ENCODE measurements around the gene GDNF. TPM values are rescaled to one million over a fixed set of nuclear protein-coding genes. Genes with fewer than 3 reads are reported as not detected.

GDNF gene
- total and polyA plus RNA-seq, 2 donors (not counting 1 experiment from before 2014, with no cell fraction given): 0.32 to 0.83 TPM

- TF ChIP-seq CTCF (conservative IDR thresholded peaks at IDR 0.05 in 1 of 2, IDR thresholded peaks at IDR 0.05 in 1 of 2; ENCODE audit: low read depth in 1 of 2, low read length in 2 of 2): no peak
- no peak for TF ChIP-seq EZH2 (IDR thresholded peaks at IDR 0.05; ENCODE audit: low read length, missing control alignments)
- no peaks in the 10 kb centered on the region for H3K36me3 ChIP-seq (ENCODE audit: control insufficient read depth, insufficient read depth, low read length)
- H3K4me2 ChIP-seq (ENCODE audit: extremely low read depth, insufficient read depth, low read length): no peak overlapping the region
- H3K79me2 ChIP-seq (ENCODE audit: control insufficient read depth, insufficient read depth, low read length): no peaks in the 10 kb centered on the region
- no peaks in the 10 kb centered on the region for H4K20me1 ChIP-seq (ENCODE audit: control insufficient read depth, extremely low read depth, insufficient read depth, low read length)
- H2AFZ ChIP-seq (ENCODE audit: low read length): no peak overlapping the region
- H3K27ac ChIP-seq (ENCODE audit: insufficient read depth, low read length): no peak overlapping the region
- H3K9me3 ChIP-seq (ENCODE audit: control insufficient read depth, insufficient read depth, low read depth, low read length): no peaks in the 10 kb centered on the region
- no peaks in the 10 kb centered on the region for H3K27me3 ChIP-seq (ENCODE audit: control insufficient read depth, insufficient read depth, low read length)
- no peak overlapping the region for H3K4me3 ChIP-seq (replicated peaks in 1 of 4; ENCODE audit: control extremely low read depth in 1 of 4, insufficient read depth in 1 of 4, low read depth in 3 of 4, low read length in 4 of 4)
- DNase-seq (ENCODE audit: low read depth in 2 of 2): peak in 1 of 2 donors; percentile 44
- no peak overlapping the region for H3K9ac ChIP-seq (ENCODE audit: insufficient read depth, low read length)
- H3K4me1 ChIP-seq (ENCODE audit: control insufficient read depth, extremely low read depth, insufficient read depth, low read length): peaks cover 22% of the 10 kb centered on the region
These were observed 66.0 kb downstream of the GDNF start for GRCh38 chr5:37773809-37774208.

GRCh38 chr5:37772255-37772654 lies 67.6 kb downstream of the GDNF start:
- H3K9ac ChIP-seq (ENCODE audit: insufficient read depth, low read length): no peak overlapping the region
- H3K27ac ChIP-seq (ENCODE audit: insufficient read depth, low read length): peak overlapping the region; percentile 77
- H2AFZ ChIP-seq (ENCODE audit: low read length): no peak overlapping the region
- H3K9me3 ChIP-seq (ENCODE audit: control insufficient read depth, insufficient read depth, low read depth, low read length): no peaks in the 10 kb centered on the region
- no peak for DNase-seq (ENCODE audit: low read depth in 2 of 2)
- H3K36me3 ChIP-seq (ENCODE audit: control insufficient read depth, insufficient read depth, low read length): no peaks in the 10 kb centered on the region
- H3K4me3 ChIP-seq (replicated peaks in 1 of 4; ENCODE audit: control extremely low read depth in 1 of 4, insufficient read depth in 1 of 4, low read depth in 3 of 4, low read length in 4 of 4): no peak overlapping the region
- TF ChIP-seq EZH2 (IDR thresholded peaks at IDR 0.05; ENCODE audit: low read length, missing control alignments) (no peak), CTCF (conservative IDR thresholded peaks at IDR 0.05 in 1 of 2, IDR thresholded peaks at IDR 0.05 in 1 of 2; ENCODE audit: low read depth in 1 of 2, low read length in 2 of 2) (no peak)
- H4K20me1 ChIP-seq (ENCODE audit: control insufficient read depth, extremely low read depth, insufficient read depth, low read length): no peaks in the 10 kb centered on the region
- peak overlapping the region; percentile 75 for H3K4me2 ChIP-seq (ENCODE audit: extremely low read depth, insufficient read depth, low read length)
- H3K27me3 ChIP-seq (ENCODE audit: control insufficient read depth, insufficient read depth, low read length): no peaks in the 10 kb centered on the region
- H3K4me1 ChIP-seq (ENCODE audit: control insufficient read depth, extremely low read depth, insufficient read depth, low read length): peaks cover 22% of the 10 kb centered on the region
- H3K79me2 ChIP-seq (ENCODE audit: control insufficient read depth, insufficient read depth, low read length): no peaks in the 10 kb centered on the region

GRCh38 chr5:37771731-37772130 lies 68.1 kb downstream of the GDNF start:
- Histone ChIP-seq H3K4me1 (ENCODE audit: control insufficient read depth, extremely low read depth, insufficient read depth, low read length) (peaks cover 22% of the 10 kb centered on the region), H3K9ac (ENCODE audit: insufficient read depth, low read length) (no peak overlapping the region), H3K4me2 (ENCODE audit: extremely low read depth, insufficient read depth, low read length) (peak overlapping the region; percentile 75), H3K27me3 (ENCODE audit: control insufficient read depth, insufficient read depth, low read length) (no peaks in the 10 kb centered on the region), H2AFZ (ENCODE audit: low read length) (no peak overlapping the region), H3K4me3 (replicated peaks in 1 of 4; ENCODE audit: control extremely low read depth in 1 of 4, insufficient read depth in 1 of 4, low read depth in 3 of 4, low read length in 4 of 4) (no peak overlapping the region), H4K20me1 (ENCODE audit: control insufficient read depth, extremely low read depth, insufficient read depth, low read length) (no peaks in the 10 kb centered on the region), H3K27ac (ENCODE audit: insufficient read depth, low read length) (peak overlapping the region; percentile 77), H3K9me3 (ENCODE audit: control insufficient read depth, insufficient read depth, low read depth, low read length) (no peaks in the 10 kb centered on the region), H3K79me2 (ENCODE audit: control insufficient read depth, insufficient read depth, low read length) (no peaks in the 10 kb centered on the region), H3K36me3 (ENCODE audit: control insufficient read depth, insufficient read depth, low read length) (no peaks in the 10 kb centered on the region)
- DNase-seq (ENCODE audit: low read depth in 2 of 2): peak; percentile 86 to 100
- no peak for TF ChIP-seq EZH2 (IDR thresholded peaks at IDR 0.05; ENCODE audit: low read length, missing control alignments)
- TF ChIP-seq CTCF (conservative IDR thresholded peaks at IDR 0.05 in 1 of 2, IDR thresholded peaks at IDR 0.05 in 1 of 2; ENCODE audit: low read depth in 1 of 2, low read length in 2 of 2): no peak

Measured in fibroblast of lung (primary cell).